Effector CD4-positive, alpha-beta T cell (primary cell): ENCODE measurements around the gene GPC5.
"Not testable (repeated sequence)": the region's sequence is repeated elsewhere in the genome, so short reads cannot be mapped to it uniquely, and the experiment has no call there.

Experiments
- DNase-seq: peaks from one replicate; pipeline ENCODE4 v3.0.0-alpha.2; 2020

The GPC5 gene

DNA sequence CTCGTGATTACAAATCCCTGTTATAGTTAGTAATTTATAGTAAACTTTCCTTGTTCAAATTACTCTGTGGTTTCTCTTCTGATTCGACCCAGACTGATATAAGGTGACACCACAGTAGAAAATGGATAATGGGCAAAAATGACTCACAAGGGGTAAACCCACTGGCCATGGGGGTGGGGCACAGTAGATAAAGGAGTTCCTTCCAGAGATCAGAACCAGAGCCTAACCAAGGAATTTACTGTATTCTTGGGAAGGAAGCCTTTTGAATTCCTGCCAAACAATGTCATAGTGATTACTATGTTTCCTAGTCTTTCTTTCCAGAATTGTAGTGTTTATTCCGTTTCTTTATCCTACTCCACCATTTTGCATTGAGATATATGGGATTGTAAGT is 29.0 kb upstream of the GPC5 start:
- no peak for DNase-seq

DNA sequence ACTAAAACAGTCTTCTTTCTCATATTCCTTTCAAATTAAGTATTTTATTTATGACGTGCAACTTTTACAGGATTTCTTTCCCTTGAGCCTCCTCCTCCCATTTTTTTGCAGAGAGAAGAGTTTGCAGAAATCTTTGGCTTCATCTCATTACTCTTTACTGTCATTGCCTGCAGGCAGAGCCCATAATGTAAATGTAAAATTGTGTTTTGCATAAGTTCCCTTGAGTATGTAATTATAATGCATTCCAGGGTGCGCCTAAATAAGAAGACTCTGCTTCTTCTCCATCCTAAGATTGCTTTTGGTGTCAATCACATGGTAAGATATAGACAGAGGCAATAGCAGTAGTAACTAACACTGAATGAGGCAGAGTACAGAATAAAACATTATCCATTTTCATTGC is 27.9 kb upstream of the GPC5 start:
- no peak for DNase-seq

DNA sequence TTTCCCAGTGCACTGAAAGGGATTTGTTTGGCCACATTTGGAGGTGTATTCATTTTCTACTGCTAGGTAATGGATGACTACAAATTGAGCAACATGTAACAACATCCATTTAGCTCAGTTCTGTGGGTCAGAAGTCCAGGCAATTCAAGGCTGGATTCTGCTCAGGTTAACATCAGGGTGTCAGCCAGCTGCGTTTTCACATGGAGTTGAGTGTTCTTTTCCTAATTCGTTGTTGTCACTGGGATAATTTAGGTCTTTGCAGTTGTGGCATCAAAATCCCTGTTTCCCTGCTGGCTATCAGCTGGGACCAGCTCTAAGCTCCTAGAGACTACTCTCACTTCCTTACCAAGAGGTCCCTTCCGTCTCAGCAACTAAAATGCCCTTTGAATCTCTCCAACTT is 25.5 kb upstream of the GPC5 start:
- no peak for DNase-seq

DNA sequence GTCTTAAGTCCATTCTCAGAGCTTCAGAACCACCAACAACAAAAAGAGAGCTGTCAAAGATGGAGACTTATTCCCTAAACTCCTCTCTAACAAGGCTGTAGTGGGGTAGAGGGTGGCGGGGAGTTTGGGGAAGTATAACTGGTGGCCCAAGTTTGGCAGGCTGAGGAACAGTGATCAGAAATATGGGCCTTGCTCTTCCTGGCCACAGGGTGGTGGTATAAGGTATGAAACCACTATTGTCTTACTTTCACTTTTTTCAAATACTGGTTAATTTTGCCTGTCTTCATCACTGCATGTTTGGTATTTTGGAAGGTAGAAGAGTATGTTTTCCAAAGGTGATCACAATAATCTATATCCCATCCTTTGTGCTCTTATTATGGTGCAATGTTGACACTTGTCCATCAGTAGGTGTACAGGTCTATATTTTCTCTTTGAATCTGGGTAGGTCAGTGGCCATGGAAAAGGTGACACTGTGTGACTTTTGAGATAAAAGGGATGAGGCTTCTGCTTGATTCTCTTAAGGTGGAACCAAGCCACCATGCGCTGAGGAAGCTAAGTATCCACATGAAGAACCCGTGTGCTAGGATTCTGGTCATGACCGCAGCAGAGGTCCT is 23.2 kb upstream of the GPC5 start:
- no peak for DNase-seq

DNA sequence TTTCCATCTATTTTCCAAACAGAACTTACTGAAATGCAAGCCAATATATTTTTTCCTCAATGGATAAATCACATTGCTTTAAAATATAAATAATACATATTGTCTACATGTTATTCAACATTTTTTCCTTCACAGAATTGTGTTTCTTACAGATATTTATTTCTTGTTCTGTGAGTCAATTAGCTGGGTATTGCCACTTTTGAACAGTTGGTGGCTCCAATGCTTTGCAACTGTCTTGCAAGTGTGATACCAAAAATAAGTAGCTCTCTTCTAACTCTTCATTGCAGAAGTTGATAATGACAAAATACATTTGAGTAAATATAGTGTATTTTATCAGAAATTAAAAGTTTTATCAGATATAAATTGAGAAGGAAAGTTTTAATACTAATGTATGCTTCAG is 17.1 kb upstream of the GPC5 start:
- no peak for DNase-seq

DNA sequence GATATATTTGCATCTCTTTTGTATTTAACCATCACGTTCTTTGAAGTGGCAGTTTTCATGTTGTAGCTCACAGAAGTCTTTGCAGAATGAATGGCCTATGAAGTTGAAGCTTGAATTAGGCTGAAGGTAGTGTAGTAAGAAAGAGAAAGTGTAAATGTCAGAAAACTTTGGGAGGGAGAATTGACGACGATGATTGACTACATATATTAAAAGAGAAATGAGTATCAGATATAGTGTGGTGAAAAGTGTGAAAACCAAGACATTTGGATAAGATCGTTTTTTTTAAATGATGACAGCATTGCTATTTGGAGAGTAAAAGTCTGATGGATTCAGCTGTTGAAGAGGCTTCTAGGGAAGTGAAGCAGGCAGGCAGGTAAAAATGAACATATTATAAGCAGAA is 14.6 kb upstream of the GPC5 start:
- DNase-seq = no peak

DNA sequence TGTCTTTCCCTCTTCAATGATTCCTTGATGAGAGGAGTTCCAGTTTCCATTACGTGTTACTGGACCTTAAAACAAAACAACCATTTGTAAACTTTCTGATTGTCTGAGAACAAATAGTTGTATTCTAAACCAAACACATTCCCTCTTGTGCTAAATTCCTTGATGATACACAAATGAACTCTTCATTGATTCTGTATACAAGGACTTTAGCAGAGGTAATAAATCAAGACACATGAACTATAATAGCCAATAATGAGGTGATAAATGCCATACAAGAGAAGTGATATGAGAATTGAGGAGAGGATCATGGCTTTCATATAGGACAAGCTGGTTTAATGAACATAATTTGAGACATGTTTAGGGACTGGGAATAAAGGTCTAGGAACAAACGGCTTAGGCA is 13.5 kb upstream of the GPC5 start:
- no peak for DNase-seq

DNA sequence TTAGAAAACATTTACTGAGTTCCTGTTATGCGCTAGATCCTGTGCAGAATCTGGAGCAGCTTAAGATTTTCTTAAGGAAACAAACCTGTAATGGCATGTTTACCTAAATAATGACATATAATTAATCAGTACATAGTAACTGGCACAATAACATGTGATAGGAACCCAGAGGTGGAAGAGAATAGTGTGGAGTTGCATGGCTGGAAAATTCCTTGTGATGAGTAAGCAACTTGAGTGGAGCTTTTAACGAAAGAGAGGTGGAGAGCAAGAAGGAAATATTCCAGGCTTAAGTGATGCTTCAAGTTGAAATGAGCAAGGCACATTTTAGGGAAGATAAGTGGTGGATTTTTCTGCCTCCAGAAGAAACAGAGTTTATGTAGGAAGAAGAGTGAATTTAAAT is 9.2 kb upstream of the GPC5 start:
- no peak for DNase-seq

DNA sequence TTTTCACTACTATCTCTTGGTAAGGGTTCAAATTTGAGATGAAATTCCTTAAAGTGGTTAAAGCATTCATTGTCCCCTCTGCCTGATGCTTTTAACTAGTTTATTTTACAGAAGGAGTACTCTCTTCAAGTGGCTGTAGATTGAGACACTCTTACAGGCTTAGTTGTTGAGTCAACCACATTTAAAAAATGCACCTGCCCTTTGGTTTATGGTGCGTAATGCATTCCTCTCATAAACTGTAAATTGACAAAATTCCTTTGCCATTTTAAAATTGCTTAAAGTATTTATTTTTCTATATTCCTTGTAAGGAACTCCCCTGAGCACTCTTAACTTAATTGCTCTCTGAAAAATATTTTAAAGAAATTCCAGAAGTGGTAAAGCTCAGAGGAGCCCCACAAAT is 826 bp upstream of the GPC5 start:
- no peak for DNase-seq

DNA sequence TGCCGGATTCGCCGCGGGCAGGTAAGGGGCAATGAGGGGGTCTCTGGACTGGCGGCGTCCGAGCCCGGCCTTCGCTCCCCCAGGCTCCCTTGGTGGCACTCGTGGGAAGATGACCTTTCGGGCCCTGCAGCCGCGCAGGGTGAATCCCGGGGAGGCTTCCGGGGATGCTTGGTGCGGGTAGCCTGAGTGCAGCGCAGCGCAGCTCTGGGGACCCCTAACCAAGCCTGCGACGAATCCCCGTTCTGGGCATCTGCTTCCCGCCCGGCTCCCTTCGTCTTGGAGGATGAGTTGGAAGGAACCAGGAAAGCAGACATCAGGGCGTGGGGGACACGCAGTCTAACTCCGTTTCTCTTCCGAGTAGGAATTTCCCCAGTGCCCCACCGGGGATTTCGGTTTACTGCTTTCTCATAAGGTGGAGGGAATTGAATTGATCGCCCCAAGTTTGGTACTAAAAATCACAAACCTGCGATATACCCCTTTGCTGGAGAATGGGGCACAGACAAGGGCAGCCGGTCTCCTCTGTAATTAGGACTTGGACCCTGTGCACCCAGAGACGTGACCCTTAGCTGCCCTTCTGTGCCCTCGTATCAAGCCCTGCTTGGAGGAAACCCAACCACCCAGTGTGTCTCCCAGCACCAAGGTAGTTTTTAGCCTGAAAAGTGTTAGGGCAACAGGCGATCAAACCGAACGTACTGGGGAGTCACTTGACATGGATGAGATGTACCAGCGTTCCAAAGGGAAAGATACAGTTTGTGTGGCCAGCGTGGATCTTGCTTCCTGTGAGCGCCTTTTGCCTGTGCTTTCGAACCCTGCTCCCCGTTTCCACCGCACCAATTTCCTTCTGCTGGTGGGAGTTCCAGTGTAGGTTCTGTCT is 1.0 kb downstream of the GPC5 start:
- DNase-seq = no peak

DNA sequence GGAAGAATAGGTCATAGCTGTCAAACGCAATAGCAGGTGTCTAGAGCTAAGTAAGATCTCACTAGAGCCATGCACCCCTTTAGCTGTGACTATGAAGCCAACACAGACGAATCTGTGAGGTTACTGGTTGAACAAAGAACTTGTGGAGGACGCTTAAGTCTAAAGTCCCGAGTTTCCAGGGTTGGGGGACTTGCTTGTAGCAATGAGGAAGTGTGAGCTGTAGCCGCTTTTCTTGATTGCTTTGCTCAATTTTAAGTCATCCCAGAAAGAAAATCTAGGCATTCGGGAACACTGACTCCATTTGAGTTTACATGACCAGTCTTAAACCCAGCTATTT is 1.6 kb downstream of the GPC5 start:
- no peak for DNase-seq

DNA sequence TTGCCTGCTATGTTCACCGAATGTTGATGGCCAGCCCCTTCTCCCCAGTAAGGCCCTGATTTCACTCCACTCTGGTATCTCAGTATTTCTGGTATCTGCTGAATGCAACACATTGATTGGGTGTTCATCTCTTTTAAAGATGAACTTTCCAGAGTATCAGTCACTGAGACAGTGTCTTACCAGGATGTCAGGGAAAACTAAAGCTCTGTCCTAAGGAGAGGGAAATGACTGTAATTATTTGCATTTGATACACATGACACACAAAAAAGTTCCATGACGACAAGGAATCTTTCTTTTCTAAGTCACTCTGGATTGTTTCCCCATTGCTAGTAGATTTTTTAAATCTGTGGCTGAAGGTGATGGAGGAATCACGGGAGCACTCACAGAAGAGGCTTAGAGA is 2.2 kb downstream of the GPC5 start:
- no peak for DNase-seq

DNA sequence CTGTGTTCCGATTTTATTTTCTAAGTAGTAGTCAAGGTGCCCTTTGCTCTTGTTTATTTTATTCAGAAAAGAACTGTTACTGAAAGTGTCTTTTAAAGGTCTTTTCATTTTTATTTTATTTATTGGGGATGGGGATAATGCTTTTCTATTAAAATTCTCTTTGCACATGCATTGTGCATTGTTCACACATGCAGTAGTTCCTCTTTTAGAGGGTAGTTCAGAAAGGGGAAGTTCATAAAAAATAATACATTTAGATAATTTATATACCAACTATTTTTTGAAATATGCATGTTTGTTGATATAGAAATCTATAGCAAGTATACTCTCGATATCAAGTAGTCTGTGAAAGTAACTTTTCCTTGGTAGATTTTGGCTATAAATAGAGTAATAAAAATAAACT is 3.5 kb downstream of the GPC5 start:
- no peak for DNase-seq

DNA sequence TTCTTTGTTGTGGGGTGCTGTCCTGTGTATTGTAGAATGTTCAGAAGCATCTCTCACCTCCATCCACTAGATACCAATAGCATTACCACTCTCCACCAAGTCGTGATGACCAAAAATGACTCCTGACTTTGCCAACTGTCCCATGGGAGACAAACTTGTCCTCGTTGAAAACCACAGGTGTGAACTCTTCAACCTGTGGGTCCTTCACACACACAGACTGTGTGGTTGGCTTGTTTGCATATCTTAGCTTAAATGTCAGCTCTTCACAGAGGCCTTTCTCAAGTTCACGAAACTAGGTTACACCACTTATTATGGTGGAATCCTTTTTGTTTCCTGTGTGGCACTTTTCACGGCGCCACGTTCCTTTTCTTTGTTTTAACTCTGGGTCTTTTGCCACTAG is 6.8 kb downstream of the GPC5 start:
- no peak for DNase-seq

DNA sequence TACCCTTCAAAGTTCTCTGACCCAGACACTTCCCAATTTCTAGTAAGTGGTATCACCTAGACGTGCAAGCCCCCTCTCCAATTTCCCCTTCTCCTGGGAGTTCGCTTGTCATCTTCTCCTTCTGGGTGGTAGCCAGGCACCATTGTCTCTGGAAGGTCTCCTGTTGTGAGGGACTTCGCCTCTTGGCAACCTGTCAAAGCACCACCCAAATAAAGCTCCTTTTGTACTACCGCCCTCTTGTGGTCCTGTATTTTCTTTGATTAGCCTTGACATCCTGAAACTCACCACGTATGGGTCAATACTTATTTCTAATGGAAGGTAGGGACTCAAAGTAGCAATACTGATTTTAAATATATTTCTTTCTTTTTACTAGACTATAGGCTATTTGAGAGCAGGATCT is 8.2 kb downstream of the GPC5 start:
- no peak for DNase-seq

DNA sequence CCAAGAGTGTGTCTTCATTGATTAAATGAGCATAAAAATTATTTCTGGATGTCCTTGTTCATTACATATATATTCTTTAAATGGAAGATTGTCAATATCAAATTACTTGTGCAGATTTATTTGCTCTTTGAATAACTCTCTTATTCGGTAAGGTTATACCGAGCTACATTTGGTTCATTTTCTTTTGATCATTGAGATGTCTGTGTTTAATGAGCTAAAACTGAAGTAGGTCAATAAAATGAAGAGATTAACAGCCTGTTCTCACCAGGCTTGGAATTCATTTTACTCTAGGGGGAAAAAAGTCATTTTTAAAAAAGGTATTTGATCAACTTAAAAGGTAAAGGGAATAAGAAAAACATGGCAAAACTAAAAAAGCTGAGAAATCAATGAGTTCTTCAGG is 10.6 kb downstream of the GPC5 start:
- DNase-seq = no peak

DNA sequence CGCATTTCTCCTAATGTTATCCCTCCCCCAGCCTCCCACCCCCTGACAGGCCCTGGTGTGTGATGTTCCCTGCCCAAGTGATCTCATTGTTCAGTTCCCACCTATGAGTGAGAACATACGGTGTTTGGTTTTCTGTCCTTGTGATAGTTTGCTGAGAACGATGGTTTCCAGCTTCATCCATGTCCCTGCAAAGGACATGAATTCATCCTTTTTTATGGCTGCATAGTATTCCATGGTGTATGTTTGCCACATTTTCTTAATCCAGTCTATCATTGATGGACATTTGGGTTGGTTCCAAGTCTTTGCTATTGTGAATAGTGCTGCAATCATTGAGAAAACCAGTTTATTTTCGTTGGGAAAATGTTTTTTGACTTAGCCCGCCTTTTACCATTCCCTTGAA is 18.2 kb downstream of the GPC5 start:
- not testable (repeated sequence) for DNase-seq

DNA sequence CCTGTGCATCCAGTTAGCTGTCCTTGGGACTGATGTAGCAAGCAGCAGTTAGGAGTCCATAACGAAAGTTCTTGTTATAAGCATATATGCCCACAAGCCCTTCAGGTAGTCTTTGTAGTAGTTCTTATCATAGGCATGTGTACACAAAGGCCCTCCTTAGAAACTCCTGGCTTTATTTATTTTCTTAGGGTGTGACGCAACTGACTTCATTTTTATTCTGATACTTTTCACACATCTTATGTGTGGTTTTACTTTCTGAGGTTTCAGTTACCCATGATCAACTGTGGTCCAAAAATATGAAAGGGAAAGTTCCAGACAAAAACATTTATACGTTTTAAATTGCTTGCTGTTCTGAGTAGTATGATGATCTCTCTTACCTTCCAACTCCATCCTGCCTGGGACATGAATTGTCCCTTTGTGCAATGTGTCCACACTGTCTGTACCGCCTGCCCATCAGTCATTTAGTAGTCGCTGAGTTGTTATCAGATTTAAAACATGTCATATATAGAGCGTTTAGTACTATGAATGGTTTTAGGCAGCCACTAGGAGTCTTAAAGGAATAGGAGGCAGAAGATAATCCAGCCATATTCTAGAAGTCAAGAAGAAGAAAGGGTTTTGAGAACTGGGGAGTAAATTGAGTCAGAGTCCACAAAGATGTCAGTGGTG is 19.4 kb downstream of the GPC5 start:
- no peak for DNase-seq

DNA sequence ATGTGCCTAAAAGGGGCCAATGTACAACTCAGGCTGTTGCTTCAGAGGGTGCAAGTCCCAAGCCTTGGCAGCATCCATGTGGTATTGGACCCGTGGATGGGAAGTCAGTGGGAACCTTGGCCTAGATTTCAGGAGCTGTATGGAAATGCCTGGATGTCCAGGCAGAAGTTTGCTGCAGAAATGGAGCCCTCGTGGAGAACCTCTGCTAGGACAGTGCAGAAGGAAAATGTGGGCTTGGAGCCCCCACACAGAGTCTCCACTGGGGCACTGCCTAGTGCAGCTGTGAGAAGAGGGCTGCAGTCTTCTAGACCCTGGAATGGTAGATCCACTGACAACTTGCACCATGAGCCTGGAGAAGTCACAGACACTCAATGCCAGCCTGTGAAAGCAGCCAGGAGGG is 28.5 kb downstream of the GPC5 start:
- no peak for DNase-seq

DNA sequence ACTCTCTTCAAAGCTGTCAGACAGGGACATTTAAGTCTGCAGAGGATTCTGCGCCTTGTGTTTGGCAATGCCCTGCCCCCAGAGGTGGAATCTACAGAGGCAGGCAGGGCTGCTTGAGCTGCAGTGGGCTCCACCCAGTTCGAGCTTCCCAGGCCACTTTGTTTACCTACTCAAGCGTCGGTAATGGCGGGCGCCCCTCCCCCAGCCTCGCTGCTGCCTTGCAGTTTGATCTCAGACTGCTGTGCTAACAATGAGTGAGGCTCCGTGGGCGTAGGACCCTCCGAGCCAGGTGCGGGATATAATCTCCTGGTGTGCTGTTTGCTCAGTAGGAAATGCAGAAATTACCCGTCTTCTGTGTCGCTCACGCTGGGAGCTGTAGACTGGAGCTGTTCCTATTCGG is 40.3 kb downstream of the GPC5 start:
- not testable (repeated sequence) for DNase-seq

DNA sequence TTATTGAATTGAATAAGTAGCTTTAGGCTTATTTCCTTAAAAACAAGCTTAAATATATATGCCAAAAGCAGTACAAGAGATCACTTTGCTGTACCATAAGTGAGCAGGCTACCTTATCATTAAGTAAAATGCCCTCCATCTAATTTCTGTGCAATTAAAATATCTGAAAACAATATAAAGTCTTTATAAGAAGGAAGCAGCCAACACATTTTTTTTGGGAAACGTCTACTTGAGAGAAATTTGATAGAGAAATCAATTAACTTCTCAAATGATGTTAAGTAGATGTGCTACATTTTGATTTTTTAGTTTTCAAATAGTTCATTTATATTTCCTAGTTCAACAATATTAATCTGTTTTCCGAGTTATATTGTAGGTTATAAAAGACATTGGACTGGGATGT is 52.5 kb downstream of the GPC5 start:
- DNase-seq = no peak

DNA sequence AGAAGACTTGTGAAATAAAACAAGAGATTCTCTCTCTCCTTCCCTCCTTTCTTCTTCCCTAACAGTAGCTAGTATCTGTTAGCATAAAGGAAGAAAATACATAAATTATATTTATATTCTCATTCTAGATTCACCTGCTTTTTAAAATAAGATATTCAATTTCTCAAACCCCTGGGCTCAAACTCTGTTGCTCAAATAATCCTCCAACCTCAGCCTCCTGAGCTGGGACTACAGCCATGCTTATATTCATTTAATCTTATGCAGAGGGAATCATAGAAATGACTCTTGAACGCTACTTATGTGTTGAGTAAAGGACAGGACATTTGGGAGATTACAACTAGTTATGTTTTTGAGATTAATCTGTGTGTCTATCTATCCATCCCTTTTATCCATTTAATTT is 56.2 kb downstream of the GPC5 start:
- no peak for DNase-seq

DNA sequence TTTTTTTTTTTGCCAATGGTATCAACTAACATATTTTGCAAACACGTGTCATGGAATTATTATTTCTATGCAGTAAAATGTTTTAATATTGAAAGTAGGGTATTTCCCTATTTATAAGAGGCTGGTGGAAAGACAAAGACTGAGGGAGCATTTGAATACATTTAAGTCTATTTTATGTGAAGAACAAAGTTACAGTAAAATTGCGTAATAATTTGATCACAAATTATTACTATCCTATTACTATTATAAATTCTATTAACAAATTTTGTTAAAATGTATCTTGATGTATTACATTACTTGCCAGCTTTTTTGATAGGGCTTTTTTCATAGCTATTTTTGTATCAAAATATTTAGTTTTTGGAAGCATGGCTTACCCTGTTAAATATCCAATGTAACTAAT is 58.4 kb downstream of the GPC5 start:
- no peak for DNase-seq

DNA sequence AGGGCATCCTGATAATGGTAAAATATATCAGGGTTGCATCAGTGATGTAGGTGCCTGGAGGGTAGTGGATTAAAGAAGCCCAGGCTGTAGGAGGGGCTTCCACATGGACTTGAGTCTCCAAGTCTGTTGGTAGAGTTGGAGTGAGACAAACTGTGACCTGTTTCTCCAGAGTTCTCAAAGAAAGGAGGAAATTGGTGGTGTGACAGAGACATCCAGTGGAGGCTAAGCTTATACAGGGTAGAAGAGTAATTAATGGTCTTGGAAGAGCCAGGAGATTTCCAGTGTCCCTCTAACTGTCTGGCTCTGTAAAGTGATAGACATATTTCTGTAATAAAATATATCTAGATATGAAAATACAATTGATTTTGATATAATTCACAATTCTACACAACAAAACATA is 61.1 kb downstream of the GPC5 start:
- no peak for DNase-seq

DNA sequence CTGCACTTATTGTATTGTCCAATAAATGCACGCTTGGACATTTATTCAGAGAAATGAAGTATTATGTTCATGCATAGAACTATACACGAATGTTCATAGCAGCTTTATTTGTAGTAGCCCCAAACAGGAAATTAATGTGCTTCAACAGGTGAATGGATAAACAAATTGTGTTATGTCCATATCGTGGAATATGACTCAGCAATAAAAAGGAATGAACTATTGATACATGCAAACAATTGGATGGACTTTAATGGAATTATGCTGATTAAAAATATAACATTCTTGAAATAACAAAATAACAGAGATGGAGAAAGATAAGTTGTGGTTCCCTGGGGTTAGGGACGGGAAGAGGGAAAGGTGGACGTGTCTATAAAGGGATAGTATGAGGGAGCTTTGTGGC is 65.9 kb downstream of the GPC5 start:
- no peak for DNase-seq
